ENCODE data around the gene ITGB5.

- no peak for TF ChIP-seq HEYL (CRISPR knock-in tag; IDR thresholded peaks at IDR 0.05)
- TF ChIP-seq ZC3H11A (IDR thresholded peaks at IDR 0.05) = no peak
Observed at GRCh38 chr3:124765197-124765840, 121.8 kb downstream of the ITGB5 start.
